ENCODE results near the gene CAMTA1.

The CAMTA1 gene

GRCh38 chr1:7437036-7437435 lies 651.8 kb downstream of the CAMTA1 start:
- TF ChIP-seq CTCF (IDR thresholded peaks at IDR 0.05; ENCODE audit: insufficient read depth, low read depth, low read length, missing control alignments) = no peak
- no peak for DNase-seq (ENCODE audit: low read depth)
- no peak overlapping the region for H3K4me3 ChIP-seq (ENCODE audit: low read depth, low read length)

- no peak overlapping the region for H3K4me3 ChIP-seq (ENCODE audit: low read depth, low read length)
- DNase-seq (ENCODE audit: low read depth) = no peak
- TF ChIP-seq CTCF (IDR thresholded peaks at IDR 0.05; ENCODE audit: insufficient read depth, low read depth, low read length, missing control alignments) = no peak
These were observed 652.5 kb downstream of the CAMTA1 start for GRCh38 chr1:7437608-7438395.

GRCh38 chr1:7438396-7438785 lies 653.1 kb downstream of the CAMTA1 start:
- no peak for TF ChIP-seq CTCF (IDR thresholded peaks at IDR 0.05; ENCODE audit: insufficient read depth, low read depth, low read length, missing control alignments)
- no peak for DNase-seq (ENCODE audit: low read depth)
- no peak overlapping the region for H3K4me3 ChIP-seq (ENCODE audit: low read depth, low read length)

- no peak for DNase-seq (ENCODE audit: low read depth)
- H3K4me3 ChIP-seq (ENCODE audit: low read depth, low read length) = no peak overlapping the region
- TF ChIP-seq CTCF (IDR thresholded peaks at IDR 0.05; ENCODE audit: insufficient read depth, low read depth, low read length, missing control alignments) = no peak
These were observed 653.8 kb downstream of the CAMTA1 start for GRCh38 chr1:7438921-7439655.

- TF ChIP-seq CTCF (IDR thresholded peaks at IDR 0.05; ENCODE audit: insufficient read depth, low read depth, low read length, missing control alignments) = no peak
- no peak for DNase-seq (ENCODE audit: low read depth)
- no peak overlapping the region for H3K4me3 ChIP-seq (ENCODE audit: low read depth, low read length)
These were observed 654.9 kb downstream of the CAMTA1 start for GRCh38 chr1:7440154-7440553.

- H3K4me3 ChIP-seq (ENCODE audit: low read depth, low read length) = no peak overlapping the region
- no peak for TF ChIP-seq CTCF (IDR thresholded peaks at IDR 0.05; ENCODE audit: insufficient read depth, low read depth, low read length, missing control alignments)
These were observed 656.0 kb downstream of the CAMTA1 start for GRCh38 chr1:7441143-7441841.

More at GRCh38 chr1:7441143-7441841, 656.0 kb downstream of the CAMTA1 start:
- no peak for DNase-seq (ENCODE audit: low read depth)

Data from GM12865 (cell line).